NCI-H2081 treated with DMSO at 0.1 percent for 48 hours (cell line): Measurements from ENCODE around the gene ERGIC3.
"Not testable (repeated sequence)": the region's sequence is repeated elsewhere in the genome, so short reads cannot be mapped to it uniquely, and the experiment has no call there.

Experiments
- DNase-seq: peaks from one replicate; lab custom pipeline; 2025; lab: John Stamatoyannopoulos, UW

ERGIC3 gene

GRCh38 chr20:35518955-35519354 is 22.9 kb upstream of the ERGIC3 start:
- DNase-seq, result no peak

GRCh38 chr20:35523298-35523888 is 18.5 kb upstream of the ERGIC3 start:
- no peak for DNase-seq

GRCh38 chr20:35525639-35526038 is 16.2 kb upstream of the ERGIC3 start:
- DNase-seq, result no peak

- no peak for DNase-seq
These were observed 14.6 kb upstream of the ERGIC3 start for GRCh38 chr20:35527122-35527769.

- DNase-seq, result no peak
These were observed 12.3 kb upstream of the ERGIC3 start, which contains the start of gene C20orf173 for GRCh38 chr20:35529552-35529951. TSS of gene C20orf173 (minus strand) at chr20:35529652. CDS start at chr20:35529373, 279 bp downstream.

GRCh38 chr20:35539756-35540212 is 2.1 kb upstream of the ERGIC3 start:
- DNase-seq, result no peak

GRCh38 chr20:35541118-35541782 is 628 bp upstream of the ERGIC3 start:
- DNase-seq, result no peak

- DNase-seq, result no peak
These were observed 1.1 kb downstream of the ERGIC3 start for GRCh38 chr20:35542990-35543389.

- DNase-seq, result no peak
These were observed 2.6 kb downstream of the ERGIC3 start for GRCh38 chr20:35544436-35544835.

- not testable (repeated sequence) for DNase-seq
These were observed 3.1 kb downstream of the ERGIC3 start for GRCh38 chr20:35544941-35545340.

GRCh38 chr20:35546127-35546526 is 4.2 kb downstream of the ERGIC3 start:
- DNase-seq, result no peak

- no peak for DNase-seq
These were observed 5.5 kb downstream of the ERGIC3 start for GRCh38 chr20:35547329-35547728.

- DNase-seq, result no peak
These were observed 9.6 kb downstream of the ERGIC3 start for GRCh38 chr20:35551503-35551902.

GRCh38 chr20:35552914-35553313 is 11.0 kb downstream of the ERGIC3 start:
- no peak for DNase-seq

- DNase-seq, result not testable (repeated sequence)
These were observed 13.6 kb downstream of the ERGIC3 start for GRCh38 chr20:35555461-35555860.

- no peak for DNase-seq
These were observed 14.2 kb downstream of the ERGIC3 start for GRCh38 chr20:35555951-35556645.

- no peak for DNase-seq
These were observed 15.0 kb downstream of the ERGIC3 start for GRCh38 chr20:35556871-35557270.

GRCh38 chr20:35558451-35558850 is 16.6 kb downstream of the ERGIC3 start:
- DNase-seq, result no peak

- DNase-seq, result no peak
These were observed 17.3 kb downstream of the ERGIC3 start for GRCh38 chr20:35559042-35559693.

- DNase-seq, result no peak
These were observed 18.2 kb downstream of the ERGIC3 start for GRCh38 chr20:35560105-35560511.

GRCh38 chr20:35560541-35560940 is 18.7 kb downstream of the ERGIC3 start:
- no peak for DNase-seq

GRCh38 chr20:35561268-35561667 is 19.4 kb downstream of the ERGIC3 start:
- no peak for DNase-seq
